ENCODE results near the gene DNMT3A.

Gene DNMT3A

GRCh38 chr2:25331686-25332365, 9.9 kb downstream of the DNMT3A start:
- H3K4me3 ChIP-seq, result no peak overlapping the region
- H3K36me3 ChIP-seq (ENCODE audit: insufficient read depth, low read length), result peaks cover 12% of the 10 kb centered on the region
- no peak overlapping the region for H3K27ac ChIP-seq
- peaks cover 3% of the 10 kb centered on the region; the same call in 1 of the 2 replicates for H3K9me3 ChIP-seq (ENCODE audit: low read depth, low read length)
- no peak overlapping the region for H3K9ac ChIP-seq (ENCODE audit: insufficient read length)
- no peak for DNase-seq (ENCODE audit: low read depth, low spot score)
- no peak for TF ChIP-seq POLR2AphosphoS5 (IDR thresholded peaks at IDR 0.05; ENCODE audit: borderline replicate concordance, low read depth, low read length)
- no peak for TF ChIP-seq FOXP2 (optimal IDR thresholded peaks at IDR 0.05; ENCODE audit: control extremely low read depth, extremely low read length, insufficient read depth)
- TF ChIP-seq EZH2 (IDR thresholded peaks at IDR 0.05), result no peak

GRCh38 chr2:25330937-25331336, 10.8 kb downstream of the DNMT3A start:
- TF ChIP-seq EZH2 (IDR thresholded peaks at IDR 0.05), result no peak
- TF ChIP-seq FOXP2 (optimal IDR thresholded peaks at IDR 0.05; ENCODE audit: control extremely low read depth, extremely low read length, insufficient read depth), result no peak
- no peak for TF ChIP-seq POLR2AphosphoS5 (IDR thresholded peaks at IDR 0.05; ENCODE audit: borderline replicate concordance, low read depth, low read length)
- H3K4me3 ChIP-seq, result no peak overlapping the region
- H3K27ac ChIP-seq, result no peak overlapping the region
- H3K9ac ChIP-seq (ENCODE audit: insufficient read length), result no peak overlapping the region
- peaks cover 3% of the 10 kb centered on the region; the same call in 1 of the 2 replicates for H3K9me3 ChIP-seq (ENCODE audit: low read depth, low read length)
- H3K36me3 ChIP-seq (ENCODE audit: insufficient read depth, low read length), result peaks cover 21% of the 10 kb centered on the region
- no peak for DNase-seq (ENCODE audit: low read depth, low spot score)

GRCh38 chr2:25330273-25330672, 11.5 kb downstream of the DNMT3A start:
- DNase-seq (ENCODE audit: low read depth, low spot score), result no peak
- H3K36me3 ChIP-seq (ENCODE audit: insufficient read depth, low read length), result peaks cover 21% of the 10 kb centered on the region
- no peak for TF ChIP-seq POLR2AphosphoS5 (IDR thresholded peaks at IDR 0.05; ENCODE audit: borderline replicate concordance, low read depth, low read length)
- TF ChIP-seq EZH2 (IDR thresholded peaks at IDR 0.05), result no peak
- TF ChIP-seq FOXP2 (optimal IDR thresholded peaks at IDR 0.05; ENCODE audit: control extremely low read depth, extremely low read length, insufficient read depth), result no peak
- H3K27ac ChIP-seq, result no peak overlapping the region
- no peak overlapping the region for H3K9ac ChIP-seq (ENCODE audit: insufficient read length)
- no peak overlapping the region for H3K4me3 ChIP-seq
- H3K9me3 ChIP-seq (ENCODE audit: low read depth, low read length), result peaks cover 3% of the 10 kb centered on the region; the same call in 1 of the 2 replicates

GRCh38 chr2:25328152-25329085, 13.3 kb downstream of the DNMT3A start:
- Histone ChIP-seq H3K4me3 (no peak overlapping the region), H3K9me3 (ENCODE audit: low read depth, low read length) (peaks cover 3% of the 10 kb centered on the region; the same call in 1 of the 2 replicates), H3K27ac (no peak overlapping the region), H3K36me3 (ENCODE audit: insufficient read depth, low read length) (peaks cover 21% of the 10 kb centered on the region), H3K9ac (ENCODE audit: insufficient read length) (no peak overlapping the region)
- no peak for DNase-seq (ENCODE audit: low read depth, low spot score)
- no peak for TF ChIP-seq EZH2 (IDR thresholded peaks at IDR 0.05)
- TF ChIP-seq FOXP2 (optimal IDR thresholded peaks at IDR 0.05; ENCODE audit: control extremely low read depth, extremely low read length, insufficient read depth), result no peak
- no peak for TF ChIP-seq POLR2AphosphoS5 (IDR thresholded peaks at IDR 0.05; ENCODE audit: borderline replicate concordance, low read depth, low read length)

- H3K9me3 ChIP-seq (ENCODE audit: low read depth, low read length), result peaks cover 3% of the 10 kb centered on the region; the same call in 1 of the 2 replicates
- no peak for DNase-seq (ENCODE audit: low read depth, low spot score)
- no peak for TF ChIP-seq FOXP2 (optimal IDR thresholded peaks at IDR 0.05; ENCODE audit: control extremely low read depth, extremely low read length, insufficient read depth)
- no peak for TF ChIP-seq EZH2 (IDR thresholded peaks at IDR 0.05)
- no peak for TF ChIP-seq POLR2AphosphoS5 (IDR thresholded peaks at IDR 0.05; ENCODE audit: borderline replicate concordance, low read depth, low read length)
- no peak overlapping the region for H3K4me3 ChIP-seq
- H3K9ac ChIP-seq (ENCODE audit: insufficient read length), result no peak overlapping the region
- no peak overlapping the region for H3K27ac ChIP-seq
- peaks cover 21% of the 10 kb centered on the region for H3K36me3 ChIP-seq (ENCODE audit: insufficient read depth, low read length)
These were observed 15.3 kb downstream of the DNMT3A start for GRCh38 chr2:25326326-25327013.

GRCh38 chr2:25324905-25325592, 16.7 kb downstream of the DNMT3A start:
- no peak for TF ChIP-seq FOXP2 (optimal IDR thresholded peaks at IDR 0.05; ENCODE audit: control extremely low read depth, extremely low read length, insufficient read depth)
- H3K36me3 ChIP-seq (ENCODE audit: insufficient read depth, low read length), result peaks cover 21% of the 10 kb centered on the region
- H3K27ac ChIP-seq, result no peak overlapping the region
- no peak overlapping the region for H3K4me3 ChIP-seq
- DNase-seq (ENCODE audit: low read depth, low spot score), result no peak
- H3K9ac ChIP-seq (ENCODE audit: insufficient read length), result no peak overlapping the region
- H3K9me3 ChIP-seq (ENCODE audit: low read depth, low read length), result peaks cover 3% of the 10 kb centered on the region; the same call in 1 of the 2 replicates

GRCh38 chr2:25324251-25324650, 17.5 kb downstream of the DNMT3A start:
- DNase-seq (ENCODE audit: low read depth, low spot score), result no peak
- Histone ChIP-seq H3K4me3 (no peak overlapping the region), H3K36me3 (ENCODE audit: insufficient read depth, low read length) (peaks cover 21% of the 10 kb centered on the region), H3K9me3 (ENCODE audit: low read depth, low read length) (peaks cover 3% of the 10 kb centered on the region; the same call in 1 of the 2 replicates), H3K9ac (ENCODE audit: insufficient read length) (no peak overlapping the region), H3K27ac (no peak overlapping the region)
- TF ChIP-seq FOXP2 (optimal IDR thresholded peaks at IDR 0.05; ENCODE audit: control extremely low read depth, extremely low read length, insufficient read depth) (no peak), EZH2 (IDR thresholded peaks at IDR 0.05) (no peak), POLR2AphosphoS5 (IDR thresholded peaks at IDR 0.05; ENCODE audit: borderline replicate concordance, low read depth, low read length) (no peak)
